Liver (tissue), 9 donors: ENCODE results near the gene GPR32. TPM values are rescaled to one million over a fixed set of nuclear protein-coding genes. Genes with fewer than 3 reads are reported as not detected.
"Not testable (repeated sequence)": the region's sequence is repeated elsewhere in the genome, so short reads cannot be mapped to it uniquely, and the experiment has no call there.

Experiments
- DNase-seq: peaks from one replicate; pipeline ENCODE4 v3.0.0-alpha.2; 2017; ENCODE audit warnings: low spot score
- H3K27ac ChIP-seq, 2 donors: one replicate each; pipeline ENCODE4 v1.7.0; 2013; ENCODE audit warnings: inconsistent platforms in 2 of 2, low read length in 2 of 2, control low read depth in 1 of 2, low read depth in 1 of 2, mild to moderate bottlenecking in 1 of 2
- H3K27me3 ChIP-seq, 4 donors: one replicate each; pipeline versions ENCODE4 v1.6.1 to v1.7.0; 2013; ENCODE audit warnings: low read length in 3 of 4, inconsistent platforms in 1 of 4, mild to moderate bottlenecking in 1 of 4, moderate library complexity in 1 of 4; ENCODE audit not compliant: control insufficient read depth in 4 of 4, insufficient read depth in 4 of 4
- H3K36me3 ChIP-seq, 4 donors: one replicate each; pipeline versions ENCODE4 v1.6.1 to v1.7.0; 2013; ENCODE audit warnings: low read length in 3 of 4, mild to moderate bottlenecking in 3 of 4, low read depth in 1 of 4, moderate library complexity in 1 of 4; ENCODE audit not compliant: control insufficient read depth in 4 of 4, insufficient read depth in 3 of 4
- H3K4me1 ChIP-seq, 4 donors: one replicate each; pipeline versions ENCODE4 v1.6.1 to v1.7.0; 2013; ENCODE audit warnings: low read length in 3 of 4, mild to moderate bottlenecking in 3 of 4, moderate library complexity in 1 of 4; ENCODE audit not compliant: control insufficient read depth in 4 of 4, insufficient read depth in 4 of 4
- H3K4me3 ChIP-seq, 3 donors: one replicate each; pipeline versions ENCODE4 v1.6.1 to v1.7.0; 2013; ENCODE audit warnings: low read length in 3 of 3, control low read depth in 1 of 3, low read depth in 1 of 3, mild to moderate bottlenecking in 1 of 3
- H3K9ac ChIP-seq, 2 donors: one replicate each; pipeline ENCODE4 v1.7.0; 2013; ENCODE audit warnings: low read length in 2 of 2, mild to moderate bottlenecking in 2 of 2, moderate library complexity in 2 of 2, control low read depth in 1 of 2, low read depth in 1 of 2
- H3K9me3 ChIP-seq, 4 donors: one replicate each; pipeline versions ENCODE4 v1.6.1 to v1.7.0; 2013; ENCODE audit warnings: low read length in 3 of 4; ENCODE audit not compliant: control insufficient read depth in 4 of 4
- ATF3 ChIP-seq: IDR thresholded peaks from 2 replicates; pipeline ENCODE4 v1.6.1; 2016; ENCODE audit warnings: antibody characterized with exemption
- CTCF ChIP-seq: fragments of 150-350 bp; IDR thresholded peaks from 2 replicates; pipeline ENCODE4 v1.5.1; 2017; ENCODE audit warnings: improper control_type of control experiment, low read depth, low read length; ENCODE audit not compliant: missing input control
- EGR1 ChIP-seq, 2 donors: IDR thresholded peaks; 2 replicates each; pipeline ENCODE4 v1.6.1; 2016 to 2018; ENCODE audit warnings: antibody characterized with exemption in 2 of 2, low read depth in 2 of 2
- FOXA1 ChIP-seq: IDR thresholded peaks from 2 replicates; pipeline ENCODE4 v1.6.1; 2016; ENCODE audit warnings: antibody characterized with exemption
- FOXA2 ChIP-seq: IDR thresholded peaks from 2 replicates; pipeline ENCODE4 v1.6.1; 2016; ENCODE audit warnings: antibody characterized with exemption
- GABPA ChIP-seq, 2 donors: IDR thresholded peaks in 1 of 2; conservative IDR thresholded peaks in 1 of 2; 2 replicates each; pipeline ENCODE4 v1.6.1; 2016; ENCODE audit warnings: antibody characterized with exemption in 2 of 2, mild to moderate bottlenecking in 1 of 2, moderate library complexity in 1 of 2
- HNF4A ChIP-seq, 2 donors: conservative IDR thresholded peaks; 2 replicates each; pipeline ENCODE4 v1.6.1; 2016; ENCODE audit warnings: antibody characterized with exemption in 2 of 2, mild to moderate bottlenecking in 2 of 2
- JUND ChIP-seq, 2 donors: IDR thresholded peaks; 2 replicates each; pipeline ENCODE4 v1.6.1; 2016; ENCODE audit warnings: antibody characterized with exemption in 2 of 2
- MAX ChIP-seq: IDR thresholded peaks from 2 replicates; pipeline ENCODE4 v1.6.1; 2016; ENCODE audit warnings: antibody characterized with exemption
- RAD21 ChIP-seq, 2 donors: IDR thresholded peaks; 2 replicates each; pipeline ENCODE4 v1.6.1; 2016; ENCODE audit warnings: antibody characterized with exemption in 2 of 2, mild to moderate bottlenecking in 2 of 2
- REST ChIP-seq: IDR thresholded peaks from 2 replicates; pipeline ENCODE4 v1.6.1; 2016; ENCODE audit warnings: antibody characterized with exemption, mild to moderate bottlenecking
- SP1 ChIP-seq: IDR thresholded peaks from 2 replicates; pipeline ENCODE4 v1.6.1; 2018; ENCODE audit warnings: antibody characterized with exemption, mild to moderate bottlenecking
- TAF1 ChIP-seq: conservative IDR thresholded peaks from 2 replicates; pipeline ENCODE4 v1.6.1; 2016; ENCODE audit warnings: antibody characterized with exemption, mild to moderate bottlenecking
- YY1 ChIP-seq: IDR thresholded peaks from 2 replicates; pipeline ENCODE4 v1.6.1; 2016; ENCODE audit warnings: antibody characterized with exemption, mild to moderate bottlenecking
- ZBTB33 ChIP-seq: IDR thresholded peaks from 2 replicates; pipeline ENCODE4 v1.6.1; 2016; ENCODE audit warnings: antibody characterized with exemption
- WGBS: extraction: QIAGEN DNeasy Blood & Tissue Kit; methylation state at CpG from one replicate; pipeline ENCODE4 v1.1.7; 2013; 5-methylcytosine and 5-hydroxymethylcytosine counted together
- polyA plus RNA-seq, 2 donors: library from polyadenylated mRNA; stranded (reverse) in 1 of 2; unstranded in 1 of 2; fragments of 200-250 nt in 1 of 2; fragments of >200 nt in 1 of 2; fragmentation: Nextera tagmentation in 1 of 2; extraction: Ambion mirVana in 1 of 2; gene quantifications; one replicate each; pipeline versions ENCODE4 v1.2.1 to v1.2.3, GENCODE V29; 2013 to 2015
- total RNA-seq, 2 donors: library from RNA; depleted of rRNA; stranded (reverse); fragments of >200 nt; gene quantifications; one replicate each; pipeline ENCODE4 v1.2.3, GENCODE V29; 2014
- donor health status: healthy.
- donor health status: healthy.
- donor health status: healthy.
- donor health status: healthy.
- donor health status: healthy.

Gene GPR32
- total and polyA plus RNA-seq, 4 donors, result not detected

- Histone ChIP-seq H3K27me3 (no peaks in the 10 kb centered on the region), H3K36me3 (no peaks in the 10 kb centered on the region), H3K4me3 (no peak overlapping the region), H3K27ac (no peak overlapping the region), H3K9ac (no peak overlapping the region), H3K9me3 (no peaks in the 10 kb centered on the region), H3K4me1 (peaks cover 0 to 8% (median under 1%) of the 10 kb centered on the region in 4 donors)
- 58% methylated on average over 1 of the region's 1 CpG for WGBS
- no peak for TF ChIP-seq FOXA2
- TF ChIP-seq JUND (IDR thresholded peaks at IDR 0.05), result no peak
- TF ChIP-seq GABPA (IDR thresholded peaks at IDR 0.05 in 1 of 2, conservative IDR thresholded peaks at IDR 0.05 in 1 of 2), result no peak
- TF ChIP-seq RAD21 (IDR thresholded peaks at IDR 0.05), result no peak
- TF ChIP-seq TAF1, result no peak
- no peak for TF ChIP-seq SP1
- TF ChIP-seq REST, result no peak
- TF ChIP-seq HNF4A (conservative IDR thresholded peaks at IDR 0.05), result no peak
- TF ChIP-seq MAX, result no peak
- no peak for TF ChIP-seq CTCF
- no peak for TF ChIP-seq YY1
- TF ChIP-seq EGR1 (IDR thresholded peaks at IDR 0.05; ENCODE audit: low read depth in 2 of 2), result no peak
- TF ChIP-seq ZBTB33, result no peak
- no peak for TF ChIP-seq ATF3
- TF ChIP-seq FOXA1, result no peak
- no peak for DNase-seq
These were observed 38.6 kb downstream of the GPR32 start for GRCh38 chr19:50808856-50809255.

GRCh38 chr19:50811622-50812238 is 41.5 kb downstream of the GPR32 start:
- H3K27ac ChIP-seq, H3K27me3 ChIP-seq, H3K9ac ChIP-seq, H3K4me3 ChIP-seq, H3K36me3 ChIP-seq, DNase-seq, H3K4me1 ChIP-seq, H3K9me3 ChIP-seq: not testable (repeated sequence)
- 77% methylated on average over 3 of the region's 3 CpGs for WGBS
